ENCODE measurements around the gene KDM5C.

The KDM5C gene

GRCh38 chrX:53254570-53255461 is 29.8 kb upstream of the KDM5C start:
- no peaks in the 10 kb centered on the region for H3K27me3 ChIP-seq (ENCODE audit: control insufficient read depth, low read length)
- no peak overlapping the region for H3K4me2 ChIP-seq (ENCODE audit: low read length)
- no peaks in the 10 kb centered on the region for H4K20me1 ChIP-seq (ENCODE audit: control insufficient read depth, insufficient read depth, low read depth, low read length)
- no peaks in the 10 kb centered on the region for H3K9me3 ChIP-seq (ENCODE audit: control insufficient read depth, insufficient read depth, low read length)
- no peak overlapping the region for H3K4me3 ChIP-seq (ENCODE audit: low read length)
- no peaks in the 10 kb centered on the region for H3K79me2 ChIP-seq (ENCODE audit: control insufficient read depth, low read length)
- no peaks in the 10 kb centered on the region for H3F3A ChIP-seq (ENCODE audit: control insufficient read depth, insufficient read depth)
- no peaks in the 10 kb centered on the region for H3K4me1 ChIP-seq (ENCODE audit: control insufficient read depth, low read length)
- TF ChIP-seq CTCF (IDR thresholded peaks at IDR 0.05; ENCODE audit: low read depth, low read length, poor library complexity, severe bottlenecking) (no peak), EZH2phosphoT487 (IDR thresholded peaks at IDR 0.05; ENCODE audit: borderline replicate concordance, low read length) (no peak)
- H3K27ac ChIP-seq (ENCODE audit: low read depth, low read length), result no peak overlapping the region
- no peaks in the 10 kb centered on the region for H3K9me2 ChIP-seq (replicated peaks; ENCODE audit: control insufficient read depth, low read length)
- no peaks in the 10 kb centered on the region for H3K36me3 ChIP-seq (ENCODE audit: control insufficient read depth, low read length)

GRCh38 chrX:53253293-53254020 is 28.4 kb upstream of the KDM5C start:
- TF ChIP-seq CTCF (IDR thresholded peaks at IDR 0.05; ENCODE audit: low read depth, low read length, poor library complexity, severe bottlenecking), result no peak
- TF ChIP-seq EZH2phosphoT487 (IDR thresholded peaks at IDR 0.05; ENCODE audit: borderline replicate concordance, low read length), result no peak
- Histone ChIP-seq H3F3A (ENCODE audit: control insufficient read depth, insufficient read depth) (no peaks in the 10 kb centered on the region), H3K9me3 (ENCODE audit: control insufficient read depth, insufficient read depth, low read length) (no peaks in the 10 kb centered on the region), H3K36me3 (ENCODE audit: control insufficient read depth, low read length) (no peaks in the 10 kb centered on the region), H3K79me2 (ENCODE audit: control insufficient read depth, low read length) (no peaks in the 10 kb centered on the region), H3K4me3 (ENCODE audit: low read length) (no peak overlapping the region), H3K4me2 (ENCODE audit: low read length) (no peak overlapping the region), H3K9me2 (replicated peaks; ENCODE audit: control insufficient read depth, low read length) (no peaks in the 10 kb centered on the region), H3K27me3 (ENCODE audit: control insufficient read depth, low read length) (no peaks in the 10 kb centered on the region), H4K20me1 (ENCODE audit: control insufficient read depth, insufficient read depth, low read depth, low read length) (no peaks in the 10 kb centered on the region), H3K4me1 (ENCODE audit: control insufficient read depth, low read length) (no peaks in the 10 kb centered on the region), H3K27ac (ENCODE audit: low read depth, low read length) (no peak overlapping the region)

- H3K36me3 ChIP-seq (ENCODE audit: control insufficient read depth, low read length), result no peaks in the 10 kb centered on the region
Measured at GRCh38 chrX:53251307-53251706, 26.3 kb upstream of the KDM5C start.

More at GRCh38 chrX:53251307-53251706, 26.3 kb upstream of the KDM5C start:
- Histone ChIP-seq H3F3A (ENCODE audit: control insufficient read depth, insufficient read depth) (no peaks in the 10 kb centered on the region), H3K4me1 (ENCODE audit: control insufficient read depth, low read length) (no peaks in the 10 kb centered on the region), H3K27me3 (ENCODE audit: control insufficient read depth, low read length) (no peaks in the 10 kb centered on the region), H3K4me2 (ENCODE audit: low read length) (no peak overlapping the region), H3K9me2 (replicated peaks; ENCODE audit: control insufficient read depth, low read length) (no peaks in the 10 kb centered on the region), H3K79me2 (ENCODE audit: control insufficient read depth, low read length) (no peaks in the 10 kb centered on the region), H3K27ac (ENCODE audit: low read depth, low read length) (no peak overlapping the region), H4K20me1 (ENCODE audit: control insufficient read depth, insufficient read depth, low read depth, low read length) (no peaks in the 10 kb centered on the region), H3K4me3 (ENCODE audit: low read length) (no peak overlapping the region), H3K9me3 (ENCODE audit: control insufficient read depth, insufficient read depth, low read length) (no peaks in the 10 kb centered on the region)
- TF ChIP-seq CTCF (IDR thresholded peaks at IDR 0.05; ENCODE audit: low read depth, low read length, poor library complexity, severe bottlenecking) (no peak), EZH2phosphoT487 (IDR thresholded peaks at IDR 0.05; ENCODE audit: borderline replicate concordance, low read length) (no peak)

Measured in DOHH2 (cell line).